ENCODE measurements around the gene TTC34.

Gene TTC34

DNA sequence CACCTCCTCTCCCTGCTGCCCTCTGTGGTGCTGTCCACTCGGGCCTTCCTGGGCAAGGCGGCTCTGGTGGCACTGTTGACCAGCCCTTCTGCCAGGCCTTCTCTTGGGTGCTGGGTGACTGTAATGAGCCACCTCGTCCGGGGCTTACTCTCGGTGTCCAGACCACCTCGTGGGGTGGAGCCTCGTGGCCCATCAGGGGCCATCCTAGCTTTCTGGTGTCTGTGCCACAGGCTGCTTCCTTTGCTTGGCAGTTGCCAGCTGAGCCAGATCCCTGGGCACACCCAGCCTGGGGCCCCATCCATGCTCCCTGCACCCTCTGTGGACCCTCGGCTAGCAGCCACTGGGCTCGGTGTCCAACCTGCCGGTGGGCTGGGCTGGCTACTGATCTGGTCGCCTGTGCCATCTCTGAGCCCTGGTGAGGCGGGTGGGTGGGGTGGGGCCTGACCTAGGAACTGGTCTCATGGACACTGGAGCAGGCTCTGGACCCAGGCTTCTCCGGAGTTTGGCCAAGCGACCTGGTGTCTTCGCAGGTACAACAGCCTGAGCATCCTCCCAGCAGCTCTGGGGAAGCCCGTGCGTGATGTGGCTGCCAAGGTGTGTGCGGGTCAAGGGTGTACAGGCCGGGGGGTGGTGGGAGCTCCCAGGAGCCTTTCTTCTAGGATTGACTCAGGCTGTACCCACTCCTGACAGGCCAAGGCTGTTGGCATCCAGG lies 213.5 kb downstream of the TTC34 start:
- TF ChIP-seq POLR2AphosphoS5 (IDR thresholded peaks at IDR 0.05; ENCODE audit: low read depth, low read length) (no peak), POLR2A (IDR thresholded peaks at IDR 0.05; ENCODE audit: low read depth, low read length) (no peak), TAF1 (IDR thresholded peaks at IDR 0.05; ENCODE audit: borderline replicate concordance, low read depth, low read length) (no peak)
- DNase-seq (ENCODE audit: insufficient read length) (no peak), FAIRE-seq (no peak)

DNA sequence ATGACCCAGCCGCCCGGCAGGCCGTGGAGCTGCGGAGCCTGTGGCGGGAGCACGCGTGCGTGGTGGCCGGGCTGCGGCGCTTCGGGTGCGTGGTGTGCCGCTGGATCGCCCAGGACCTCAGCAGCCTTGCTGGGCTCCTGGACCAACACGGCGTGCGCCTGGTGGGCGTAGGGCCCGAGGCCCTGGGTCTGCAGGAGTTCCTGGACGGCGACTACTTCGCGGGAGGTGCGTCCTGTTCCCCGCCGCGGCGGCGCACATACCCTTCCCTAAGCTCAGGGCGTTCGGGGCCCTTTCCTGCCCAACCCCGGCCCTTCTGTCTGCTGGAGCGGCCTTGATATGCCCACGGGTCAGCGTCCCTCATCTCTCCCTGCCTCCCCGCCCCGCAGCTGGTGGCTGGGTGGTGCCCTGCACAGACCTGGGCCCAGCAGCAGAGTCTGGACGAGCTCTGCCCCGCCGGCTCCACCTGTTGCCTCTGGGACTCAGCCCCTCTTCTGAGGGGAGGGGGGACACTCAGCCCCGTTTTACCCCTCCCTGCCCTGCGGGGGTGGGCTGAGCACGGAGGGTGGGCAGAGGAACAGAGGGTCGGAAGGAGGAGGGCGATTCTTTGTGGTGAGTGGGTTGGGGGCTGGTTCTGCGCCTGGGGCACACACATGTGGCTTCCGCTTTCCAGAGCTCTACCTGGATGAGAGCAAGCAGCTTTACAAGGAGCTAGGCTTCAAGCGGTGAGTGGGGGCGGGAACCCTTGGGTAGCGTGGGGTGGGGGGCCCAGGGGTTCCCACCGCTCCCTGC lies 214.2 kb downstream of the TTC34 start:
- no peak for FAIRE-seq
- DNase-seq (ENCODE audit: insufficient read length), result no peak

DNA sequence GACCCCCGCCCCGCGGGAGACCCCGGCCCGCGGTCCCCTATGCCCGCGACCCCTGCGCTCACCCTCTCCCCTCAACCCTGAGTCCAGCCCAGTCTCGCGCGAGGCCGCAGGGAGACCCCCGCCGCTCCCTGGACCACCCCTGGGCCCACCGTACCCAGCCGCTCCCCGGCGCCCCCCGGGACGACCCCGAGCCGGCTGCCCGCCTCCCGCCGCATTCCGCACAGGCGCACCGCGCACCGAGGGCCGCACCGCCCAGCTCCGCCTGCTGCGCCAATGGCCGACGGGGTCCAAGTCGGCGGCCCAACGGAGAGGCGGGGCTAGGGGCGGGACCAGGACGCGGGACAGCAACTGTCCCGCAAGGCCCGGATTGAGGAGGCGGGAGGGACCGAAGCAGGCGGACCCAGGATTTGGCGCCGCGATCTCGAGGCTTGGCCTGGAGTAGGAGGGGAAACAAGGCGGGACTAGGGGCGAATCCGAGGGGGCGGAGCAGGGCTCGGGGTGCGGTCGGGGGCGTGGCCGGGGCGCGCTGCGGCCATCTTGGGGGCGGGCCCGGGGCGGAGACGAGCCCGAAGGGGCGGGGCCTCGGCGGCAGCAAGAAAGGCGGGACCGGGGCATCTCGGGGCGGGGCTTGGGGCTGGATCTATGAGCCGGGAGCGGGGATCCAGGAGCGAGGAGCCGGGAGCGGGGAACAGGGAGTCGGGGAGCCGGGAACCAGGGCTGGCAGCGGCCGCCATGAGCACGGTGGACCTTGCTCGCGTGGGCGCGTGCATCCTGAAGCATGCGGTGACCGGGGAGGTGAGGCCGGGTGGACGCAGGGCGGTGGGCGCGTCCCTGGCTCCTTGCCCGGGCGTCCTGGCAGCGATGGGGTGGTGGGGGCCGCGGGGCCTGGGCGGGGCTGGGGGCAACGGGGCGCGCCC lies 215.1 kb downstream of the TTC34 start, which contains the start of gene PRXL2B:
PRXL2B (plus strand) TSS at position 624 of the 917 bp plus-strand sequence; CDS start at position 733, 109 bp downstream.
- TF ChIP-seq TAF1 (IDR thresholded peaks at IDR 0.05; ENCODE audit: borderline replicate concordance, low read depth, low read length) (peak; percentile 50; the same call in 1 of the 2 replicates), POLR2A (IDR thresholded peaks at IDR 0.05; ENCODE audit: low read depth, low read length) (no peak; the same call in 1 of the 2 replicates), POLR2AphosphoS5 (IDR thresholded peaks at IDR 0.05; ENCODE audit: low read depth, low read length) (no peak)
- FAIRE-seq, result peak; percentile 99
- DNase-seq (ENCODE audit: insufficient read length), result peak; percentile 98

More for the DNA sequence above, 214.2 kb downstream of the TTC34 start:
- TF ChIP-seq POLR2A (IDR thresholded peaks at IDR 0.05; ENCODE audit: low read depth, low read length) (no peak), TAF1 (IDR thresholded peaks at IDR 0.05; ENCODE audit: borderline replicate concordance, low read depth, low read length) (no peak), POLR2AphosphoS5 (IDR thresholded peaks at IDR 0.05; ENCODE audit: low read depth, low read length) (no peak)

Data from GM12892 (cell line).